ENCODE measurements around the gene NSD1.
"Not testable (repeated sequence)": the region's sequence is repeated elsewhere in the genome, so short reads cannot be mapped to it uniquely, and the experiment has no call there.

The NSD1 gene

GRCh38 chr5:177169271-177169670, 35.7 kb downstream of the NSD1 start:
- Histone ChIP-seq H3K4me3 (ENCODE audit: low read depth in 1 of 2, low read length in 2 of 2) (no peak overlapping the region), H3K4me1 (ENCODE audit: insufficient read depth, low read length) (peaks cover 13% of the 10 kb centered on the region), H3K9ac (ENCODE audit: low read length) (no peak overlapping the region), H3K27me3 (ENCODE audit: control insufficient read depth in 1 of 2, insufficient read depth in 2 of 2, low read length in 2 of 2) (no peaks in the 10 kb centered on the region), H3K9me3 (ENCODE audit: low read length) (no peaks in the 10 kb centered on the region), H3K36me3 (ENCODE audit: insufficient read depth, low read length) (no peaks in the 10 kb centered on the region), H3K27ac (ENCODE audit: low read depth, low read length) (no peak overlapping the region)

GRCh38 chr5:177171961-177172360, 38.4 kb downstream of the NSD1 start:
- H3K36me3 ChIP-seq (ENCODE audit: insufficient read depth, low read length): no peaks in the 10 kb centered on the region
- H3K4me1 ChIP-seq (ENCODE audit: insufficient read depth, low read length): peaks cover 13% of the 10 kb centered on the region
- no peaks in the 10 kb centered on the region for H3K27me3 ChIP-seq (ENCODE audit: control insufficient read depth in 1 of 2, insufficient read depth in 2 of 2, low read length in 2 of 2)
- H3K9ac ChIP-seq (ENCODE audit: low read length): no peak overlapping the region
- H3K9me3 ChIP-seq (ENCODE audit: low read length): no peaks in the 10 kb centered on the region
- H3K4me3 ChIP-seq (ENCODE audit: low read depth in 1 of 2, low read length in 2 of 2): no peak overlapping the region
- no peak overlapping the region for H3K27ac ChIP-seq (ENCODE audit: low read depth, low read length)

GRCh38 chr5:177175336-177175735, 41.8 kb downstream of the NSD1 start:
- peaks cover 18% of the 10 kb centered on the region for H3K4me1 ChIP-seq (ENCODE audit: insufficient read depth, low read length)
- H3K27me3 ChIP-seq (ENCODE audit: control insufficient read depth in 1 of 2, insufficient read depth in 2 of 2, low read length in 2 of 2): no peaks in the 10 kb centered on the region
- no peak overlapping the region for H3K9ac ChIP-seq (ENCODE audit: low read length)
- no peaks in the 10 kb centered on the region for H3K9me3 ChIP-seq (ENCODE audit: low read length)
- H3K36me3 ChIP-seq (ENCODE audit: insufficient read depth, low read length): no peaks in the 10 kb centered on the region
- H3K27ac ChIP-seq (ENCODE audit: low read depth, low read length): no peak overlapping the region
- H3K4me3 ChIP-seq (ENCODE audit: low read depth in 1 of 2, low read length in 2 of 2): no peak overlapping the region

GRCh38 chr5:177176175-177176711, 42.7 kb downstream of the NSD1 start:
- Histone ChIP-seq H3K36me3 (ENCODE audit: insufficient read depth, low read length) (no peaks in the 10 kb centered on the region), H3K9ac (ENCODE audit: low read length) (no peak overlapping the region)

GRCh38 chr5:177177847-177178437, 44.4 kb downstream of the NSD1 start:
- H3K4me3 ChIP-seq (ENCODE audit: low read depth in 1 of 2, low read length in 2 of 2); H3K27me3 ChIP-seq (ENCODE audit: control insufficient read depth in 1 of 2, insufficient read depth in 2 of 2, low read length in 2 of 2); H3K27ac ChIP-seq (ENCODE audit: low read depth, low read length); H3K4me1 ChIP-seq (ENCODE audit: insufficient read depth, low read length); H3K36me3 ChIP-seq (ENCODE audit: insufficient read depth, low read length); H3K9me3 ChIP-seq (ENCODE audit: low read length); H3K9ac ChIP-seq (ENCODE audit: low read length): not testable (repeated sequence)

More at GRCh38 chr5:177176175-177176711, 42.7 kb downstream of the NSD1 start:
- Histone ChIP-seq H3K9me3 (ENCODE audit: low read length) (no peaks in the 10 kb centered on the region), H3K4me3 (ENCODE audit: low read depth in 1 of 2, low read length in 2 of 2) (no peak overlapping the region), H3K27me3 (ENCODE audit: control insufficient read depth in 1 of 2, insufficient read depth in 2 of 2, low read length in 2 of 2) (no peaks in the 10 kb centered on the region), H3K27ac (ENCODE audit: low read depth, low read length) (no peak overlapping the region), H3K4me1 (ENCODE audit: insufficient read depth, low read length) (peaks cover 18% of the 10 kb centered on the region)

- Histone ChIP-seq H3K4me3 (ENCODE audit: low read depth in 1 of 2, low read length in 2 of 2) (no peak overlapping the region), H3K27me3 (ENCODE audit: control insufficient read depth in 1 of 2, insufficient read depth in 2 of 2, low read length in 2 of 2) (no peaks in the 10 kb centered on the region), H3K27ac (ENCODE audit: low read depth, low read length) (no peak overlapping the region), H3K36me3 (ENCODE audit: insufficient read depth, low read length) (no peaks in the 10 kb centered on the region), H3K9ac (ENCODE audit: low read length) (no peak overlapping the region), H3K4me1 (ENCODE audit: insufficient read depth, low read length) (peaks cover 5% of the 10 kb centered on the region), H3K9me3 (ENCODE audit: low read length) (no peaks in the 10 kb centered on the region)
Observed at GRCh38 chr5:177178733-177179304, 45.2 kb downstream of the NSD1 start.

GRCh38 chr5:177179431-177179830, 45.9 kb downstream of the NSD1 start:
- H3K4me1 ChIP-seq (ENCODE audit: insufficient read depth, low read length): peaks cover 10% of the 10 kb centered on the region

GRCh38 chr5:177183142-177183541, 49.6 kb downstream of the NSD1 start:
- Histone ChIP-seq H3K9me3 (ENCODE audit: low read length) (no peaks in the 10 kb centered on the region), H3K27me3 (ENCODE audit: control insufficient read depth in 1 of 2, insufficient read depth in 2 of 2, low read length in 2 of 2) (no peaks in the 10 kb centered on the region), H3K36me3 (ENCODE audit: insufficient read depth, low read length) (peaks cover 6% of the 10 kb centered on the region), H3K27ac (ENCODE audit: low read depth, low read length) (no peak overlapping the region), H3K4me3 (ENCODE audit: low read depth in 1 of 2, low read length in 2 of 2) (no peak overlapping the region), H3K4me1 (ENCODE audit: insufficient read depth, low read length) (peaks cover 13% of the 10 kb centered on the region), H3K9ac (ENCODE audit: low read length) (no peak overlapping the region)

More at GRCh38 chr5:177179431-177179830, 45.9 kb downstream of the NSD1 start:
- Histone ChIP-seq H3K9ac (ENCODE audit: low read length) (no peak overlapping the region), H3K9me3 (ENCODE audit: low read length) (no peaks in the 10 kb centered on the region), H3K27ac (ENCODE audit: low read depth, low read length) (no peak overlapping the region), H3K36me3 (ENCODE audit: insufficient read depth, low read length) (no peaks in the 10 kb centered on the region), H3K27me3 (ENCODE audit: control insufficient read depth in 1 of 2, insufficient read depth in 2 of 2, low read length in 2 of 2) (no peaks in the 10 kb centered on the region), H3K4me3 (ENCODE audit: low read depth in 1 of 2, low read length in 2 of 2) (no peak overlapping the region)

- H3K4me1 ChIP-seq (ENCODE audit: insufficient read depth, low read length): peaks cover 11% of the 10 kb centered on the region
- H3K27me3 ChIP-seq (ENCODE audit: control insufficient read depth in 1 of 2, insufficient read depth in 2 of 2, low read length in 2 of 2): no peaks in the 10 kb centered on the region
Observed at GRCh38 chr5:177183766-177184360, 50.3 kb downstream of the NSD1 start.

GRCh38 chr5:177185993-177186392, 52.4 kb downstream of the NSD1 start:
- no peaks in the 10 kb centered on the region for H3K9me3 ChIP-seq (ENCODE audit: low read length)
- H3K9ac ChIP-seq (ENCODE audit: low read length): no peak overlapping the region
- H3K27me3 ChIP-seq (ENCODE audit: control insufficient read depth in 1 of 2, insufficient read depth in 2 of 2, low read length in 2 of 2): no peaks in the 10 kb centered on the region
- H3K27ac ChIP-seq (ENCODE audit: low read depth, low read length): no peak overlapping the region
- peaks cover 6% of the 10 kb centered on the region for H3K36me3 ChIP-seq (ENCODE audit: insufficient read depth, low read length)
- no peak overlapping the region for H3K4me3 ChIP-seq (ENCODE audit: low read depth in 1 of 2, low read length in 2 of 2)
- peaks cover 9% of the 10 kb centered on the region for H3K4me1 ChIP-seq (ENCODE audit: insufficient read depth, low read length)

More at GRCh38 chr5:177183766-177184360, 50.3 kb downstream of the NSD1 start:
- H3K36me3 ChIP-seq (ENCODE audit: insufficient read depth, low read length): peaks cover 6% of the 10 kb centered on the region
- H3K9me3 ChIP-seq (ENCODE audit: low read length): no peaks in the 10 kb centered on the region
- H3K9ac ChIP-seq (ENCODE audit: low read length): no peak overlapping the region
- no peak overlapping the region for H3K4me3 ChIP-seq (ENCODE audit: low read depth in 1 of 2, low read length in 2 of 2)
- H3K27ac ChIP-seq (ENCODE audit: low read depth, low read length): no peak overlapping the region

GRCh38 chr5:177186645-177187044, 53.1 kb downstream of the NSD1 start:
- peaks cover 9% of the 10 kb centered on the region for H3K4me1 ChIP-seq (ENCODE audit: insufficient read depth, low read length)
- H3K9me3 ChIP-seq (ENCODE audit: low read length): no peaks in the 10 kb centered on the region
- H3K27me3 ChIP-seq (ENCODE audit: control insufficient read depth in 1 of 2, insufficient read depth in 2 of 2, low read length in 2 of 2): no peaks in the 10 kb centered on the region
- no peak overlapping the region for H3K4me3 ChIP-seq (ENCODE audit: low read depth in 1 of 2, low read length in 2 of 2)
- no peak overlapping the region for H3K9ac ChIP-seq (ENCODE audit: low read length)
- peaks cover 6% of the 10 kb centered on the region for H3K36me3 ChIP-seq (ENCODE audit: insufficient read depth, low read length)
- no peak overlapping the region for H3K27ac ChIP-seq (ENCODE audit: low read depth, low read length)
